Choroid plexus epithelial cell (primary cell): ENCODE measurements around the gene SPECC1L.
A peak's percentile ranks its signal among the peaks of the same experiment; 100 is the strongest.

Experiments used
- DNase-seq: peaks from one replicate; pipeline ENCODE4 v3.0.0-alpha.2; 2010; ENCODE audit warnings: low read depth
- H3K4me3 ChIP-seq: 2 replicates; pipeline ENCODE4 v1.5.1; 2011; ENCODE audit warnings: low read depth, mild to moderate bottlenecking, control low read depth, low read length, moderate library complexity
- CTCF ChIP-seq: conservative IDR thresholded peaks from 2 replicates; pipeline ENCODE4 v1.5.1; 2011; ENCODE audit warnings: low read depth, mild to moderate bottlenecking, control low read depth, inconsistent platforms, low read length, moderate library complexity

The SPECC1L gene

DNA sequence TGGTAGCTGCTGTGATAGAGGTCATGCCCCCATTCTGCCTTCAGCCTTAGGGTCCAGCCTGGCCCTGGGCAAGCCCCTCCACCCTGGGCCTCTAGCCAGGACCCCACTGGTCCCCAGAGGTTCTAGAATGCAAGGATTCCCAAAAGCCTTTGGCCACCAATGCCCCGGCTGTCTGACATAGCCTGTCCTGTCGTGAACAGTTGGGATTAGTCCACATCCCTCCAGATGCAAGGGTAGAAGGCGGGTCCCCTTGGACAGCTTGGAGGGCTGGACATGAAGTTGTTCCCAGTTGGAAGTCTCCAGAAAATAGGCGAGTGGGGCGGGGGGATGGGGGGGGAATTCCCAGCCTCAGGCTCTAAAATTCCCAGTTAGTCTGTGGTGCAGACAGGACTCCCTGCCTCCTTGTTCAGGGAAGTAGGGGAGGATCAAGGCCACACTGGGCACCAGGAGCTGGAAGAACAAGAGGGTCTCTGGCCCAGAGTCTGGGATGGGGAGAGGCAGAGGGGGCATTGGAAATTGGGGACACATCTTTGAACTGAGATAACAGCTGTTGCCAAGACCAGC is 151.6 kb downstream of the SPECC1L start:
- no peak overlapping the region for H3K4me3 ChIP-seq
- TF ChIP-seq CTCF, result no peak
- no peak for DNase-seq

GRCh38 chr22:24423519-24424000 is 152.9 kb downstream of the SPECC1L start:
- H3K4me3 ChIP-seq, result peak overlapping the region; percentile 55
- TF ChIP-seq CTCF, result peak; percentile 43
- peak; percentile 24 for DNase-seq

GRCh38 chr22:24424001-24424900 is 153.6 kb downstream of the SPECC1L start:
- no peak for DNase-seq
- no peak for TF ChIP-seq CTCF
- peak overlapping the region; percentile 55 for H3K4me3 ChIP-seq

DNA sequence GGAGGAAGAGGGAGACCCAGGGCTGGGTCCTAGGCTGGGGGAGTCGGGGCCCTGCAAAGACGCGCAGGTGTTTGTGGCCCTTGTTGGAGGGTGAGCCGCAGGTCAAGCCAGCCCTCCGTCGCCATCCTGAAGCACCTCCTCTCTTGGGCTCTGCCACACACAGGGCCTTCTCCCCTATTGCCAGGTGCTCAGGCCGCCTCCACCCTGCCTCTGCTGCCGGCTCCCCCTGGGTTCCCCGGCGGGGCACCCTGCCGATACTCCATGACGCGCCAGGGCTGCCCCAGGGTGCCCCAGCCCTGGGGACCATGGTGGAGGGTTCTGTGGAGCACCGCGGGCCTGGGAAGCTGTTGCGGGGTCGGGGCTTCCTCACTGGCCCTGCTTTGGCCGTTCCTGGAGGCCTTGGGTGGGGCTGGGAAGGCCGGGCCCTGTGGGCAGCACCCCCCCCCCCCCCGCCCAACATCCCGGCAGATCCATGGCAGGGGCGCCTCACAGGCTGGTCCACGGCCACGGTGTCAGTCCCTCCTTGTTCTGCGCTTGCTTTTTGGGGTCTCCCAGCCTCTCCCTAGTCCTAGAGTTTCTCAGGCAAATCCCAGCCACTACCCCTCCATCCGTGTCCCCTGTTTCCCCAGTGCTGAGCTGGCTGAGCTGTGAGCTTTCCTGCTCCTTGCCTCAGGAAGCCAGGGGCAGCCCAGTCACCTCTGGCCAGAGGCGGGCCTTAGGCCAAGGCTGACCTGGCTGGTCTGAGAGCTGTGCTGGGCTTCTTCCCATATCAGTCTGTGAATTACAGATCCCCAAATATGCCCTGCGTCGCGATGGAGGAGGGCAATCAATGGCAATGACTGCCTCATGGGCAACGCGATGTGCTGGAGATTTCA is 154.5 kb downstream of the SPECC1L start:
- no peak overlapping the region for H3K4me3 ChIP-seq
- TF ChIP-seq CTCF, result no peak
- DNase-seq, result no peak

DNA sequence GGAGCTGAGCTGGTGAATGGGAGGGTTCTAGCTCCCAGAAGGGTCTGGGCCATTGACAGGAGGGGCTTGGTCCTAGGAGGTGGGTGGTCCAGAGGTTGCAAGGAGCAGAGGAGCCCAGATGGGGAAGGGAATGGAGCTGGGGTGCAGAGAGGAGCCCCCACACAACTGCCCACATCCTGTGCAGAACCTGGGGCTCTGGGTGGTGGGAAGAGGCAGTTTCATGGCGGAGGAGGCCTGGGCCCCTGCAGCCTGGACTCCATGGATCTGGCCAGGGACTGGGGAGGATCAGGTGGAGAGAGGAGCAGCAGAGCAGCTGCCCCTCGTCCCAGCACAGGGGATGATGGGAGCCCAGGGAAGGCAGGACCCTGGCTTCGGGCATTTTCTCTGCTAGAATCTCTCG is 155.8 kb downstream of the SPECC1L start:
- TF ChIP-seq CTCF, result no peak
- no peak for DNase-seq
- H3K4me3 ChIP-seq, result no peak overlapping the region

- H3K4me3 ChIP-seq, result no peak overlapping the region
- DNase-seq, result no peak
- TF ChIP-seq CTCF, result no peak
Observed at GRCh38 chr22:24426851-24427499, 156.3 kb downstream of the SPECC1L start.
